ENCODE results near the gene TAOK2.
A peak's percentile ranks its signal among the peaks of the same experiment; 100 is the strongest.

Gene TAOK2

GRCh38 chr16:29988346-29989075 is 14.8 kb downstream of the TAOK2 start:
- no peak for DNase-seq

- DNase-seq = no peak
Measured at GRCh38 chr16:29989111-29989858, 15.6 kb downstream of the TAOK2 start.

- no peak for DNase-seq
Measured at GRCh38 chr16:29990034-29990433, 16.4 kb downstream of the TAOK2 start.

GRCh38 chr16:29990883-29991570 is 17.4 kb downstream of the TAOK2 start:
- no peak for DNase-seq

- DNase-seq = no peak
Measured at GRCh38 chr16:29991571-29991904, 17.9 kb downstream of the TAOK2 start.

- DNase-seq = no peak
Measured at GRCh38 chr16:29992344-29992967, 18.8 kb downstream of the TAOK2 start.

GRCh38 chr16:29993191-29993902 is 19.7 kb downstream of the TAOK2 start:
- no peak for DNase-seq

GRCh38 chr16:29993903-29994599 is 20.4 kb downstream of the TAOK2 start:
- no peak for DNase-seq

- no peak for DNase-seq
Measured at GRCh38 chr16:29994600-29995323, 21.1 kb downstream of the TAOK2 start.

GRCh38 chr16:29995324-29995910 is 21.7 kb downstream of the TAOK2 start, which contains the start of gene HIRIP3:
HIRIP3 (minus strand) TSS chr16:29995617; CDS start chr16:29995605, 12 bp downstream.
- peak; percentile 54 for DNase-seq

GRCh38 chr16:29995911-29996765 is 22.5 kb downstream of the TAOK2 start, which contains the start of gene INO80E:
INO80E (plus strand) TSS chr16:29996241; CDS start chr16:29996311, 70 bp downstream.
- DNase-seq = peak; percentile 78

GRCh38 chr16:29996766-29997250 is 23.1 kb downstream of the TAOK2 start:
- DNase-seq = no peak

- no peak for DNase-seq
Measured at GRCh38 chr16:29999605-30000004, 25.9 kb downstream of the TAOK2 start.

- no peak for DNase-seq
Measured at GRCh38 chr16:30000735-30001631, 27.3 kb downstream of the TAOK2 start.

GRCh38 chr16:30002614-30003346 is 29.1 kb downstream of the TAOK2 start:
- no peak for DNase-seq

GRCh38 chr16:30003670-30004423 is 30.2 kb downstream of the TAOK2 start:
- DNase-seq = no peak

GRCh38 chr16:30004424-30004776 is 30.7 kb downstream of the TAOK2 start:
- DNase-seq = no peak

Data from NCI-H1417 treated with DMSO at 0.1 percent for 48 hours (cell line).